ENCODE data around the gene C1orf21. TPM values are rescaled to one million over a fixed set of nuclear protein-coding genes. Genes with fewer than 3 reads are reported as not detected.
A peak's percentile ranks its signal among the peaks of the same experiment; 100 is the strongest.

Gene C1orf21
- polyA plus RNA-seq, 1 of the 3 experiments (the other 2 are of a cell fraction) = 4.8 TPM

DNA sequence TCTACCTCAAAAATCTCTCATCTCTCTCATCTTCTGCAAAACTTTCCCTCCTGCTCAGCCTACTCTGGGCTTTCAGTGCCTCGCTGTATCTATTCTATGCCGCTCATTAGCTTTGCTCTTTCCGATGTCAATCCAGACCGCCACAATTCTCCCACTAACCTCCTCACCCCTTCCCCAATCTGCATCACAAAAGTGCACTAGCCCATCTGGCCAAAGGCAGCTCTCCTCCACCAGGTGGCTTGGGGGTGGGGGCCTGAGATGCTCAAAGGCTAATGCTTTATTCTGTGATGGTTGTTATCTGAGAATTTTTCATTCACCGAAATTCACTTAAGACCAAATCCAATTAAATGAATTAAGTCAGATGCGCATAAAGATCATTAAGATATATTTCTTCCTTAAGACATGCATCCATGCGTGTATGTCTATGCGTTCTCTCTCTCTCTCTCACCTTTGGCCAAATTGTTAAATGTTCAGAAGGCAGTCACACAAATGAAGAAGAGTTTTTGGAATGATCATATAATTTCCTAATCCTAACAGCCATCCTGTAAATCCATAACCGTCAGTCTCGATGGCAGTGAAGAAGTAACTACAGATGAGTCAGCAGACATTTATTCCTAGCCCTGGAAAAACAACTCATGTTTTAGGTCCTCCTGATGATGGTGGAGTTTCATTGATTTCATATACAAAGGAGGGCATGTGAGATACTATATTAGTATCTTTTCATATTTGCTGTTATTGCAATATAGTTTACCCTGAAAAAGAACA is 111.3 kb downstream of the C1orf21 start:
- Histone ChIP-seq H3K9me3 (no peaks in the 10 kb centered on the region), H3K9ac (no peak overlapping the region), H3K9me2 (no peaks in the 10 kb centered on the region), H3F3A (replicated peaks; ENCODE audit: insufficient read depth) (no peaks in the 10 kb centered on the region), H3K4me3 (ENCODE audit: low read depth in 2 of 2, low read length in 1 of 2) (no peak overlapping the region), H3K79me2 (ENCODE audit: insufficient read depth) (peaks cover 5% of the 10 kb centered on the region; the same call in 1 of the 2 replicates), H3K4me1 (ENCODE audit: control insufficient read depth in 1 of 2, insufficient read depth in 2 of 2, low read depth in 1 of 2, low read length in 1 of 2) (peaks cover 0 to 27% of the 10 kb centered on the region in 2 experiments; a peak in 3 of 4 replicates), H3K4me2 (no peak overlapping the region), H3K36me3 (replicated peaks in 1 of 2; ENCODE audit: control insufficient read depth in 1 of 2, insufficient read depth in 2 of 2, low read length in 1 of 2) (no peaks in the 10 kb centered on the region), H2AFZ (ENCODE audit: low read depth) (no peak overlapping the region), H4K20me1 (ENCODE audit: insufficient read depth) (no peaks in the 10 kb centered on the region), H3K27me3 (ENCODE audit: insufficient read depth) (no peaks in the 10 kb centered on the region), H3K27ac (ENCODE audit: low read depth in 2 of 2, low read length in 1 of 2) (no peak overlapping the region)
- CTCF ChIA-PET = interaction anchor here (0.9 to 1.4 kb wide), 2 partner anchors 32 to 166 kb away, joined by 3 to 4 read pairs; no protein-coding TSS in a partner anchor
- POLR2A ChIA-PET = no interaction called here
- TF ChIP-seq CTCF (IDR thresholded peaks at IDR 0.05) (peak; percentile 19; the same call in 1 of the 2 replicates), RFX5 (IDR thresholded peaks at IDR 0.05; ENCODE audit: low read length) (no peak), YY1 (IDR thresholded peaks at IDR 0.05; ENCODE audit: low read depth) (no peak)
- TF ChIP-seq, protein P1, sequence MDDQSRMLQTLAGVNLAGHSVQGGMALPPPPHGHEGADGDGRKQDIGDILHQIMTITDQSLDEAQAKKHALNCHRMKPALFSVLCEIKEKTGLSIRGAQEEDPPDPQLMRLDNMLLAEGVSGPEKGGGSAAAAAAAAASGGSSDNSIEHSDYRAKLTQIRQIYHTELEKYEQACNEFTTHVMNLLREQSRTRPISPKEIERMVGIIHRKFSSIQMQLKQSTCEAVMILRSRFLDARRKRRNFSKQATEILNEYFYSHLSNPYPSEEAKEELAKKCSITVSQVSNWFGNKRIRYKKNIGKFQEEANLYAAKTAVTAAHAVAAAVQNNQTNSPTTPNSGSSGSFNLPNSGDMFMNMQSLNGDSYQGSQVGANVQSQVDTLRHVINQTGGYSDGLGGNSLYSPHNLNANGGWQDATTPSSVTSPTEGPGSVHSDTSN (IDR thresholded peaks at IDR 0.05) = peak; percentile 44; the same call in 1 of the 2 replicates
- WGBS (ENCODE audit: low lambda C conversion rate) = 80% methylated on average over 10 of the region's 10 CpGs
- DNase-seq = peak; percentile 14

DNA sequence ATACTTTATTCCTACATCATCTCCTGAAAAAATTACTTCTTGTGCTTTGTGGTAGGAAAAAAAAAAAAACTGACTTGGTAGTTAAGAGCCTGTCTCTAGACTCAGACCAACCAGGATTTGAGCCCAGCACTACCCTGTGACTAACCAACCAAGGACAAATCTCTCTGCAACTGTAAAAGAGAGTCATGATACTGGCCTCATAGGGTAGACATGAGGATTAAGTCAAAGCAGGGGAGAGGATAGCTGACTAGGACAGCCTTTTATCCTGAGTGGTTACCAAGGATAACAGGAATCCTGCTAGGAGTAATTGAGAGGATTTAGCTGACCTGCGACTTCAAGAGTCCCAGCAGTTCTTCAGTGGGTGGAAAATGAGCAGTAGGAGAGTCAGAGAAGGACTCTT is 112.8 kb downstream of the C1orf21 start:
- H3K4me3 ChIP-seq (ENCODE audit: low read depth in 2 of 2, low read length in 1 of 2) = no peak overlapping the region
- no peaks in the 10 kb centered on the region for H3K79me2 ChIP-seq (ENCODE audit: insufficient read depth)
- no peaks in the 10 kb centered on the region for H3K9me2 ChIP-seq
- POLR2A ChIA-PET = no interaction called here
- H3K9me3 ChIP-seq = no peaks in the 10 kb centered on the region
- CTCF ChIA-PET = no interaction called here
- no peaks in the 10 kb centered on the region for H4K20me1 ChIP-seq (ENCODE audit: insufficient read depth)
- H3F3A ChIP-seq (replicated peaks; ENCODE audit: insufficient read depth) = no peaks in the 10 kb centered on the region
- H3K4me1 ChIP-seq (ENCODE audit: control insufficient read depth in 1 of 2, insufficient read depth in 2 of 2, low read depth in 1 of 2, low read length in 1 of 2) = peaks cover 0 to 23% of the 10 kb centered on the region in 2 experiments; a peak in 2 of 4 replicates
- H3K36me3 ChIP-seq (replicated peaks in 1 of 2; ENCODE audit: control insufficient read depth in 1 of 2, insufficient read depth in 2 of 2, low read length in 1 of 2) = no peaks in the 10 kb centered on the region
- no peak overlapping the region for H2AFZ ChIP-seq (ENCODE audit: low read depth)
- no peak for DNase-seq
- TF ChIP-seq RCOR1 (IDR thresholded peaks at IDR 0.05; ENCODE audit: low read length) = no peak
- no peak for TF ChIP-seq NRF1 (IDR thresholded peaks at IDR 0.05; ENCODE audit: low read depth, low read length)
- TF ChIP-seq SIN3A (IDR thresholded peaks at IDR 0.05; ENCODE audit: borderline replicate concordance, low read depth, low read length) = no peak
- TF ChIP-seq TAF1 (IDR thresholded peaks at IDR 0.05; ENCODE audit: borderline replicate concordance, low read depth, low read length) = no peak
- no peak for TF ChIP-seq GABPA (IDR thresholded peaks at IDR 0.05; ENCODE audit: low read depth)
- TF ChIP-seq CTCF (IDR thresholded peaks at IDR 0.05) = no peak
- TF ChIP-seq GATA2 (CRISPR knock-in tag; IDR thresholded peaks at IDR 0.05) = no peak
- TF ChIP-seq TCF12 (IDR thresholded peaks at IDR 0.05) = no peak
- no peak overlapping the region for H3K27ac ChIP-seq (ENCODE audit: low read depth in 2 of 2, low read length in 1 of 2)
- no peak overlapping the region for H3K9ac ChIP-seq
- WGBS (ENCODE audit: low lambda C conversion rate) = 90% methylated on average over 1 of the region's 1 CpG
- H3K27me3 ChIP-seq (ENCODE audit: insufficient read depth) = no peaks in the 10 kb centered on the region
- H3K4me2 ChIP-seq = no peak overlapping the region

Data from SK-N-SH (cell line).